ENCODE data around the gene P2RX3. TPM values are rescaled to one million over a fixed set of nuclear protein-coding genes. Genes with fewer than 3 reads are reported as not detected.

Gene P2RX3
- total and polyA plus RNA-seq, 10 of the 15 experiments (the other 5 are each of a cell fraction or from before 2014, with no cell fraction given): 0.05 to 0.12 TPM; not detected in 8

DNA sequence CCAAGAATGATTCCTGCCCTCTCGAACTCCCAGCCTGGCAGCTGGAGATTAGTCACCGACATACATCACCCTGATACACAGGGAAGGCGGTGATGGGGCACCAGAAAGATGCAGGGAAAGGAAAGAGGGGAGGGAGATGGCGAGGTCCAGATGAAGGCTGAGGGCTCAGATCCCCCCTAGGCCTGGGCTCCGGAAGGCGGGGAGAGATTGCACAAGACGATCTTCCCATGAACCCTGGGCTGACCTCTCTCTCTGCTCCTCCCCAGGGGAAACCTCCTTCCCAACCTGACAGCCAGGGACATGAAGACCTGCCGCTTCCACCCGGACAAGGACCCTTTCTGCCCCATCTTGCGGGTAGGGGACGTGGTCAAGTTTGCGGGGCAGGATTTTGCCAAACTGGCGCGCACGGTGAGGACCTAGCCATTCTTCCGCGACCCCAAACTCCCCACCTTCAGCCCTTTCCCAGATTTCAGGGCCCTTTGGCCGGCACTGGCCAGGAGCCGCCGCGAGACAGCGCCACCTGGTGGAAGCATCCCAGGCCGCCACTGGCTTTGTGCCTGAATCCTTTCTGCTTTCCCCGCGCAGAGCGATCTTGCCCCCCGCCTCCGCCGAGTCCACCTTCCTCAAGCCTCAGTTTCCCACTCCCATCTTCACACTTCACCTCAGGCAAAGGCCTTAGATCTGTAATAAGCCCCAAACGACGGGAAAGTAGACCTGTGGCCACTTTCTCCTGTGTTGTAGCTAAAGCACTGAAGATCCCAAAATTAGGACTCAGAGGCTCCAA is 11.5 kb downstream of the P2RX3 start (continued):
- TF ChIP-seq STAT1 (conservative IDR thresholded peaks at IDR 0.05) (no peak), HDAC2 (IDR thresholded peaks at IDR 0.05) (no peak)

- Histone ChIP-seq H3K36me3 (ENCODE audit: control insufficient read depth in 2 of 2, insufficient read depth in 2 of 2, low read length in 1 of 2) (no peaks in the 10 kb centered on the region), H2AFZ (ENCODE audit: control insufficient read depth, low read depth, low read length) (no peak overlapping the region), H3K4me2 (ENCODE audit: control insufficient read depth, insufficient read depth) (no peak overlapping the region), H3K4me1 (ENCODE audit: control insufficient read depth, insufficient read depth, low read length) (no peaks in the 10 kb centered on the region), H3K4me3 (no peak overlapping the region), H3K79me2 (ENCODE audit: control insufficient read depth, insufficient read depth, low read length) (no peaks in the 10 kb centered on the region), H3K9ac (ENCODE audit: control insufficient read depth, insufficient read depth, low read length) (no peak overlapping the region), H4K20me1 (ENCODE audit: control insufficient read depth, insufficient read depth) (no peaks in the 10 kb centered on the region), H3K27me3 (replicated peaks in 1 of 2; ENCODE audit: control insufficient read depth in 2 of 2, insufficient read depth in 2 of 2, low read length in 1 of 2) (peaks cover 0 to 3% of the 10 kb centered on the region in 2 experiments; a peak in 2 of 4 replicates), H3K27ac (ENCODE audit: control insufficient read depth, insufficient read depth) (no peak overlapping the region), H3K9me3 (replicated peaks; ENCODE audit: control insufficient read depth, insufficient read depth, low read length) (no peaks in the 10 kb centered on the region; the same call in 2 of the 3 replicates)
- intact Hi-C loops (cut with micrococcal nuclease; ENCODE audit: unreplicated experiment) (no loop called here), in situ Hi-C loops (cut with MboI) (no loop called here)
- ATAC-seq (no peak), DNase-seq (ENCODE audit: low read depth, low spot score) (no peak), FAIRE-seq (no peak)
- 1% methylated on average over 5 of the region's 5 CpGs for WGBS (ENCODE audit: insufficient coverage, insufficient replicate concordance, low lambda C conversion rate, missing lambda C conversion rate)
- CTCF ChIA-PET: interaction anchor here (0.8 to 2.5 kb wide), 11 partner anchors 9 to 291 kb away, joined by 3 to 17 read pairs (median 4); no protein-coding TSS in a partner anchor
- POLR2A ChIA-PET: no interaction called here
- SMC1A ChIA-PET (ENCODE audit: uncharacterized antibody, unreplicated experiment): interaction anchor here (1.1 to 2.3 kb wide), 6 partner anchors 10 to 288 kb away, joined by 3 to 5 read pairs (median 4); no protein-coding TSS in a partner anchor
- BruUV-seq (replicated peaks): no TSS peak
- RAD21 ChIA-PET (ENCODE audit: unreplicated experiment): interaction anchor here (0.6 kb wide), 1 partner anchor 375 kb away, joined by 4 read pairs; no protein-coding TSS in a partner anchor
- TF ChIP-seq, protein P1, sequence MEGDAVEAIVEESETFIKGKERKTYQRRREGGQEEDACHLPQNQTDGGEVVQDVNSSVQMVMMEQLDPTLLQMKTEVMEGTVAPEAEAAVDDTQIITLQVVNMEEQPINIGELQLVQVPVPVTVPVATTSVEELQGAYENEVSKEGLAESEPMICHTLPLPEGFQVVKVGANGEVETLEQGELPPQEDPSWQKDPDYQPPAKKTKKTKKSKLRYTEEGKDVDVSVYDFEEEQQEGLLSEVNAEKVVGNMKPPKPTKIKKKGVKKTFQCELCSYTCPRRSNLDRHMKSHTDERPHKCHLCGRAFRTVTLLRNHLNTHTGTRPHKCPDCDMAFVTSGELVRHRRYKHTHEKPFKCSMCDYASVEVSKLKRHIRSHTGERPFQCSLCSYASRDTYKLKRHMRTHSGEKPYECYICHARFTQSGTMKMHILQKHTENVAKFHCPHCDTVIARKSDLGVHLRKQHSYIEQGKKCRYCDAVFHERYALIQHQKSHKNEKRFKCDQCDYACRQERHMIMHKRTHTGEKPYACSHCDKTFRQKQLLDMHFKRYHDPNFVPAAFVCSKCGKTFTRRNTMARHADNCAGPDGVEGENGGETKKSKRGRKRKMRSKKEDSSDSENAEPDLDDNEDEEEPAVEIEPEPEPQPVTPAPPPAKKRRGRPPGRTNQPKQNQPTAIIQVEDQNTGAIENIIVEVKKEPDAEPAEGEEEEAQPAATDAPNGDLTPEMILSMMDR (IDR thresholded peaks at IDR 0.05 in 2 of 3, conservative IDR thresholded peaks at IDR 0.05 in 1 of 3; ENCODE audit: control insufficient read depth in 2 of 3, extremely low read depth in 1 of 3, insufficient read depth in 1 of 3, low read depth in 3 of 3, low read length in 3 of 3): no peak
- TF ChIP-seq, protein P2, sequence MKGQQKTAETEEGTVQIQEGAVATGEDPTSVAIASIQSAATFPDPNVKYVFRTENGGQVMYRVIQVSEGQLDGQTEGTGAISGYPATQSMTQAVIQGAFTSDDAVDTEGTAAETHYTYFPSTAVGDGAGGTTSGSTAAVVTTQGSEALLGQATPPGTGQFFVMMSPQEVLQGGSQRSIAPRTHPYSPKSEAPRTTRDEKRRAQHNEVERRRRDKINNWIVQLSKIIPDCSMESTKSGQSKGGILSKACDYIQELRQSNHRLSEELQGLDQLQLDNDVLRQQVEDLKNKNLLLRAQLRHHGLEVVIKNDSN (IDR thresholded peaks at IDR 0.05; ENCODE audit: borderline replicate concordance, extremely low read length, insufficient read depth, low read depth, low read length): no peak
- TF ChIP-seq ZNF622 (IDR thresholded peaks at IDR 0.05) (no peak), RAD21 (IDR thresholded peaks at IDR 0.05; ENCODE audit: insufficient read depth, low read depth, low read length) (no peak), CBX3 (IDR thresholded peaks at IDR 0.05; ENCODE audit: borderline replicate concordance, low read depth) (no peak), EZH2 (IDR thresholded peaks at IDR 0.05; ENCODE audit: borderline replicate concordance, control insufficient read depth, low read depth, low read length) (no peak), PML (IDR thresholded peaks at IDR 0.05; ENCODE audit: low read length) (no peak), NR2F1 (conservative IDR thresholded peaks at IDR 0.05) (no peak), BCL3 (IDR thresholded peaks at IDR 0.05; ENCODE audit: borderline replicate concordance, insufficient read depth, low read depth, low read length, poor library complexity, severe bottlenecking) (no peak)
- TF ChIP-seq, protein P3, sequence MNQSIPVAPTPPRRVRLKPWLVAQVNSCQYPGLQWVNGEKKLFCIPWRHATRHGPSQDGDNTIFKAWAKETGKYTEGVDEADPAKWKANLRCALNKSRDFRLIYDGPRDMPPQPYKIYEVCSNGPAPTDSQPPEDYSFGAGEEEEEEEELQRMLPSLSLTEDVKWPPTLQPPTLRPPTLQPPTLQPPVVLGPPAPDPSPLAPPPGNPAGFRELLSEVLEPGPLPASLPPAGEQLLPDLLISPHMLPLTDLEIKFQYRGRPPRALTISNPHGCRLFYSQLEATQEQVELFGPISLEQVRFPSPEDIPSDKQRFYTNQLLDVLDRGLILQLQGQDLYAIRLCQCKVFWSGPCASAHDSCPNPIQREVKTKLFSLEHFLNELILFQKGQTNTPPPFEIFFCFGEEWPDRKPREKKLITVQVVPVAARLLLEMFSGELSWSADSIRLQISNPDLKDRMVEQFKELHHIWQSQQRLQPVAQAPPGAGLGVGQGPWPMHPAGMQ (IDR thresholded peaks at IDR 0.05; ENCODE audit: borderline replicate concordance): no peak
- TF ChIP-seq, protein P4, sequence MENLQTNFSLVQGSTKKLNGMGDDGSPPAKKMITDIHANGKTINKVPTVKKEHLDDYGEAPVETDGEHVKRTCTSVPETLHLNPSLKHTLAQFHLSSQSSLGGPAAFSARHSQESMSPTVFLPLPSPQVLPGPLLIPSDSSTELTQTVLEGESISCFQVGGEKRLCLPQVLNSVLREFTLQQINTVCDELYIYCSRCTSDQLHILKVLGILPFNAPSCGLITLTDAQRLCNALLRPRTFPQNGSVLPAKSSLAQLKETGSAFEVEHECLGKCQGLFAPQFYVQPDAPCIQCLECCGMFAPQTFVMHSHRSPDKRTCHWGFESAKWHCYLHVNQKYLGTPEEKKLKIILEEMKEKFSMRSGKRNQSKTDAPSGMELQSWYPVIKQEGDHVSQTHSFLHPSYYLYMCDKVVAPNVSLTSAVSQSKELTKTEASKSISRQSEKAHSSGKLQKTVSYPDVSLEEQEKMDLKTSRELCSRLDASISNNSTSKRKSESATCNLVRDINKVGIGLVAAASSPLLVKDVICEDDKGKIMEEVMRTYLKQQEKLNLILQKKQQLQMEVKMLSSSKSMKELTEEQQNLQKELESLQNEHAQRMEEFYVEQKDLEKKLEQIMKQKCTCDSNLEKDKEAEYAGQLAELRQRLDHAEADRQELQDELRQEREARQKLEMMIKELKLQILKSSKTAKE (IDR thresholded peaks at IDR 0.05; ENCODE audit: low read depth, poor library complexity, severe bottlenecking): no peak
Observed at GRCh38 chr11:57353036-57353435, 14.9 kb downstream of the P2RX3 start.
